Astrocyte of the hippocampus (primary cell): ENCODE measurements around the gene PRODH.
"Not testable (repeated sequence)": the region's sequence is repeated elsewhere in the genome, so short reads cannot be mapped to it uniquely, and the experiment has no call there.

Source experiments
- DNase-seq: peaks from one replicate; pipeline ENCODE4 v3.0.0; 2011; ENCODE audit warnings: low read depth, low spot score

PRODH gene

GRCh38 chr22:18953128-18953527 lies 17.0 kb upstream of the PRODH start:
- DNase-seq, result not testable (repeated sequence)

- DNase-seq, result no peak
Observed at GRCh38 chr22:18952022-18952421, 15.9 kb upstream of the PRODH start.

DNA sequence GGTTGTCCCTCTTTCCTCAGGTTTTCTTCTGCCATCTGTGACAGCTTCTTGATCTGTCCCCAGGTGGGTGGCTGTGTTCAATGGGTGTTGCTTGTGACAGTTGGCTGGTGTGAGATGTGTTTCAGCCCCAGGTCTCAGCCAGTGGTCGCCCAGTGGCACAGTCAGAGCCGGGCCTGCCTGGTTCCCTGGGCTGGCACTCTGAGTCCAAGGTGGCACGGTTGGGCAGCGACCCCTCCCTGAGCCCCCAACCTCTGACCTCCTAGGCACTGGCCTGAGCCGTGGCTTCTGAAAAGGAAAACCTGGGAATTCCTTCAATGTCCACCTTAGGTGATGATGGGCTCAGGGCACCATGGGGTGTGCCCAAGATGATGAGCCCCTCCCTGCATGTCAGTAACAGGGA lies 14.0 kb upstream of the PRODH start:
- DNase-seq, result no peak

- DNase-seq, result no peak
Observed at GRCh38 chr22:18947905-18948304, 11.8 kb upstream of the PRODH start.

DNA sequence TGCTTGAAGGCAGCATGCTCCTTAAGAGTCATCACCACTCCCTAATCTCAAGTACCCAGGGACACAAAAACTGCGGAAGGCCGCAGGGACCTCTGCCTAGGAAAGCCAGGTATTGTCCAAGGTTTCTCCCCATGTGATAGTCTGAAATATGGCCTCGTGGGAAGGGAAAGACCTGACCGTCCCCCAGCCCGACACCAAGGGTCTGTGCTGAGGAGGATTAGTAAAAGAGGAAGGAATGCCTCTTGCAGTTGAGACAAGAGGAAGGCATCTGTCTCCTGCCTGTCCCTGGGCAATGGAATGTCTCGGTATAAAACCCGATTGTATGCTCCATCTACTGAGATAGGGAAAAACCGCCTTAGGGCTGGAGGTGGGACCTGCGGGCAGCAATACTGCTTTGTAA lies 11.0 kb upstream of the PRODH start:
- not testable (repeated sequence) for DNase-seq

GRCh38 chr22:18938691-18939090 lies 2.6 kb upstream of the PRODH start:
- DNase-seq, result not testable (repeated sequence)

- not testable (repeated sequence) for DNase-seq
Observed at GRCh38 chr22:18934688-18935087, 1.4 kb downstream of the PRODH start.

DNA sequence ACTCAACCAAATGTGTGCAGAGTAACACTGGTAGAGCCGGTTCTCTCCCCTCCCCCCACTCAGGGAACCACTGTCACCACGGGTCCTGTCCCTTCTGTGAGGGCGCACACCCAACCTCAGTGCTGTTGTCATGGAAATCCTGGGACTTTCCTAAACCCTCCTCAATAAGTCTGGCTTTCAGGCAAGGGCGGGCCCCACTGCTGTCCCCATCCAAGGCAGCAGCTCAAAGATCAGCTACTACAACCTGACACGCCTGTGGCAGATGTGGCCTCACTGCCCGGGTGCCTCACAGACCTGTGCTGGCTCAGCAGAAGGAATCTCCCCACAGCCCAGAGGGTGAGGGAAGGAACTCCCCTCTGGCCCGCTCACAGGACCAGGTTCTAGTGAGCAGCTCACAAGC lies 2.2 kb downstream of the PRODH start:
- no peak for DNase-seq

GRCh38 chr22:18931905-18932652 lies 4.0 kb downstream of the PRODH start:
- DNase-seq, result no peak

GRCh38 chr22:18929459-18929858 lies 6.6 kb downstream of the PRODH start:
- no peak for DNase-seq

GRCh38 chr22:18927573-18927972 lies 8.5 kb downstream of the PRODH start:
- DNase-seq, result no peak

GRCh38 chr22:18927020-18927419 lies 9.1 kb downstream of the PRODH start:
- no peak for DNase-seq

- DNase-seq, result no peak
Observed at GRCh38 chr22:18925368-18926064, 10.6 kb downstream of the PRODH start.

- not testable (repeated sequence) for DNase-seq
Observed at GRCh38 chr22:18920257-18920902, 15.7 kb downstream of the PRODH start.

DNA sequence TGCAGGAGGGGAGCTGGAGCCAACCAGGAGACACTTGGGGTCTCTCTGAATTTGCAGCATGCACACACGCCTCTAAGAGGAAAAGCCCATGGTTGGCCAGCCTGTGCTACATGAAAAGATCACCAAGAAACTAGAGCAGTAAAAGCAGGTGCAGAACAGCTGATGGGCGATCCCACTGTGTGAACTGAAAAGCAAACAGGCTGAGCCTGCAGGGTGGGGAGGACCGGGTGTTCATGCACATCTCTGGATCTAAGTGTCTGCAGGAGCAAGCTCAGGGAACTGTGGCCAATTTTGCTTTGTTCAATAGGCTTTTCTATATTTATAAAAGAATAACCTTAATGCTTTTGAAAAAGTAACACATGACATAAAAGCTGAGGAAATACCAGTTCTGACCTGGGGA lies 18.3 kb downstream of the PRODH start:
- DNase-seq, result not testable (repeated sequence)

- not testable (repeated sequence) for DNase-seq
Observed at GRCh38 chr22:18915550-18915949, 20.5 kb downstream of the PRODH start.

DNA sequence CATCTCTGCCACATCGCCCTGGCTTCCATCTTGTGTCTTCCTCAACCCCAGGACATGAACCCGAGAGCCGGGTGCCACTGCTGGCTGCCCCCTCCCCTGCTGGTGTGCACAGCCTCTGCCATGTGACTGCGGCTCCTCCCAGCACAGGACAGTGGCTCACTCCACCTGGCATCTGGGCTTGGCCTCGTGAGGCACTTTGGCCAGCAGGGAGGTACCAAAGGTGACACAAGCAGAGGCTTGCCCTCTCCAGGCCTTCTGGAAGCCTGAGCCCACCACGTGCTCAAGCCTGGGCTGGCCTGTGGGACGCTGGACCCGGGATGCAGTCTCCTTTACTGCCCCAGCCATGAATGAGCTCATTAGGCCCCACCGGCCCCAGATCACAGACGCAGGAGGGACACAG lies 21.5 kb downstream of the PRODH start:
- not testable (repeated sequence) for DNase-seq

- not testable (repeated sequence) for DNase-seq
Observed at GRCh38 chr22:18912264-18912946, 23.7 kb downstream of the PRODH start.

DNA sequence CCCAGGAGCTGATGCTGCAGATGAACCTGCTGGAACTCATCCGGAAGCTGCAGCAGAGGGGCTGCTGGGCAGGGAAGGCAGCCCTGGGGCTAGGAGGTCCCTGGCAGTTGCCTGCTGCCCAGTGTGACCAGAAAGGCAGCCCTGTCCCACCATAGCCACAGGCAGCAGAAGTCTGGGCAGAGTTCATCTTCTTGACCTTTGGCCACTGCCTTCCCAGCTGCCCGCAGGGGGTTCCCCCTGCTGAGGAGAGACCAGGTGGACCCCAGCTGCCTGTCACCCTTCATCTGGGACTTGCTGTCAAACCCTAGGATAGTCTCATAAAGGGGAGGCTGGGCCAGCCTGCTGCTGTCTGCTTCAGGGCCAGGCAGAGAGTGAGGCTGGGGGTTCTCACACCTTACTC lies 24.6 kb downstream of the PRODH start:
- not testable (repeated sequence) for DNase-seq

GRCh38 chr22:18909556-18909955 lies 26.5 kb downstream of the PRODH start:
- DNase-seq, result no peak

DNA sequence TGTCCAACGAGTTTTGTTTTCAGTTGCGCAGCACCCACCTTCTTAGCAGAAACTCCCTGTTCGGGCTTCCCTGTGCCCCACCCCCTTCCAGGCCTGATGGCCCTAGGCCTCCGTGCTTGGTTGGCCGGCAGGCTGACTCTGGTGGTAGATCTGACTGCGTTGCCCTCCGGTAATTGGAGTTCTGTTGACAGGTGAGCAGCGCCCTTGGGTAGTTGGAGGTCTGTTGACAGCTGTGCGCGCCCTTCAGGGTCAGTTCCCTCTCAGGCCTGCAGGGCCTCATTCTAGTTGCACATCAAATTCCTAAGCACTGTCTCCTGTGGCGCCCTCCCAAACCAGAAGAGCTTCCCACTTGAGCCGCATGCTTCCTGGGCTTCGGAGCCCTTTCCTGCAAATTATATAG lies 29.2 kb downstream of the PRODH start:
- DNase-seq, result no peak

- not testable (repeated sequence) for DNase-seq
Observed at GRCh38 chr22:18906410-18906745, 29.7 kb downstream of the PRODH start.
